HL-60/S4 treated with retinoic acid at 250 ng/mL for 4 days and 3 days (cell line): ENCODE results near the gene SLC5A2.

Source experiments
- in situ Hi-C: fragments of 300-500 bp; cut with MboI; formaldehyde crosslinking; loops from 2 replicates; pipeline ENCODE4 v1.7.0; 2022; ENCODE audit warnings: low sequenced_read_pairs

Gene SLC5A2

GRCh38 chr16:31458844-31459686, 23.9 kb upstream of the SLC5A2 start, which contains the start of gene ARMC5:
TSS of gene ARMC5 (plus strand) at chr16:31459501. CDS start at chr16:31459525, 24 bp downstream.
- in situ Hi-C loops: loop anchor here (10.0 kb wide), 2 partner anchors 384 to 416 kb away; partner anchors contain the start of genes ZNF267, ZNF646 and ZNF668

- in situ Hi-C loops: loop anchor here (10.0 kb wide), 2 partner anchors 385 to 415 kb away; partner anchors contain the start of genes ZNF267, ZNF646 and ZNF668
These were observed 23.0 kb upstream of the SLC5A2 start for GRCh38 chr16:31459687-31460581.

GRCh38 chr16:31460582-31461002, 22.3 kb upstream of the SLC5A2 start:
- in situ Hi-C loops: no loop called here

- in situ Hi-C loops: no loop called here
These were observed 21.6 kb upstream of the SLC5A2 start for GRCh38 chr16:31461201-31461920.

DNA sequence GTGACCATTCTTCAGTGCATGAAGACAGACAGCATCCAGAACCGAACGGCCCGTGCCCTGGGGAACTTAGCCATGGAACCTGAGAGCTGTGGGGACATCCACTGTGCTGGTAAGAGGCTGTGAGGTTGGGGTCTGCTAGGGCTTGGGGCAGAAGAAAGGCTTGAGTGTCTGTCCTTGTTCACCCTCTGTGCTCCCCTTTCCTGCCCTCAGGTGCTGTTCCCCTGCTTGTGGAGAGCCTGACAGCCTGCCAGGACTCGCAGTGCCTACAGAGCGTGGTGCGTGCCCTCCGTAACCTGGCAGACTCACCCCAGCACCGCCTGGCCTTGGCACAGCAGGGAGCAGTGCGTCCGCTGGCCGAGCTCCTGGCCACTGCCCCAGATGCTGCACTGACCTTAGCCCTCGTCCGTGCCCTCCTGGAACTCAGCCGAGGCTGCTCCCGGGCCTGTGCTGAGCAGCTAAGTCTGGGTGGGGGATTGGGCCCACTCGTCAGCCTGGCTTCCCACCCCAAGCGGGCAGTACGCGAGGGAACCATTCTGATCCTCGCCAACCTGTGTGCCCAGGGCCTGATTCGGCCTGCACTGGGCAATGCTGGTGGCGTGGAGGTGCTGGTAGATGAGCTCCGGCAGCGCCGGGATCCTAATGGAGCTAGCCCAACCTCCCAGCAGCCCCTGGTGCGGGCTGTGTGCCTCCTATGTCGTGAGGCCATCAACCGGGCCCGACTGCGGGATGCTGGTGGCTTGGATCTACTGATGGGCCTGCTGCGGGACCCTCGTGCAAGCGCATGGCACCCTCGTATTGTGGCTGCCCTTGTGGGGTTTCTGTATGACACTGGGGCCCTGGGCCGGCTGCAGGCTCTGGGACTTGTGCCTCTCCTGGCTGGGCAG, 20.8 kb upstream of the SLC5A2 start:
- in situ Hi-C loops: no loop called here

DNA sequence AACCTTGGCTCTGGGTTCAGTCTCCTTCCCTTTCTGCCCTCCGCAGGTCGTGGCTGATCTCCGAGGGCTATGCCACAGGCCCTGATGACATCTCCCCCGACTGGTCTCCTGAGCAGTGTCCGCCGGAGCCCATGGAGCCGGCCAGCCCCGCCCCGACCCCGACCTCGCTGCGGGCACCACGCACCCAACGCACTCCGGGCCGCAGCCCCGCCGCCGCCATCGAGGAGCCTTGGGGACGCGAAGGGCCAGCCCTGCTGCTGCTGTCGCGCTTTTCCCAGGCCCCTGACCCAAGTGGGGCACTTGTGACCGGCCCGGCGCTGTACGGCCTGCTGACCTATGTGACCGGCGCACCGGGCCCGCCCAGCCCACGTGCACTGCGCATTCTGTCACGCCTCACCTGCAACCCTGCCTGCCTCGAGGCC, 18.6 kb upstream of the SLC5A2 start:
- in situ Hi-C loops: no loop called here

DNA sequence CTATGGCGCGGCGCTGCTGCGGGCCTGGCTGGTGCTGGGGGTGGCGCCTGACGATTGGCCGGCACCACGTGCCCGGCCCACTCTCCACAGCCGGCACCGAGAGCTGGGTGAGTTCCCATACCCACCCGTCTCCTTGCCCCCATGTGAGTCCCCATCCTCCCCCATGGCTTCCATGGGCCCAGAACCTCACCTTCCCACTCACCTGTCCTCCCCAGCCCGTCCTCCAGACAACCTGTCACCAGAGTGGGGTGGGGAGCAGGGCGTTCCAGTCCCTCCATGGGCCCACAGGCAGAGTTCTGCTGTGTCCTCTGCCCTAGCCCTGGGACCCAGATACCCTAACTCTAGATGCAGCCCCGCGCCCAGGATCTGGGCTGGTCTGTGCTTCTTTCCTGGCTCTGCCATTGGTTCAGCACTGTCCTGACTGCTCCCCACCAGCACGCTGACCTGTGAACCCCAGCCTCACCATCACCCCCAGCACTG, 18.1 kb upstream of the SLC5A2 start:
- in situ Hi-C loops: no loop called here

- in situ Hi-C loops: no loop called here
These were observed 17.0 kb upstream of the SLC5A2 start for GRCh38 chr16:31465788-31466370.

GRCh38 chr16:31466381-31466841, 16.5 kb upstream of the SLC5A2 start:
- in situ Hi-C loops: no loop called here

GRCh38 chr16:31467151-31467773, 15.7 kb upstream of the SLC5A2 start:
- in situ Hi-C loops: no loop called here

- in situ Hi-C loops: no loop called here
These were observed 15.1 kb upstream of the SLC5A2 start for GRCh38 chr16:31467858-31468257.

DNA sequence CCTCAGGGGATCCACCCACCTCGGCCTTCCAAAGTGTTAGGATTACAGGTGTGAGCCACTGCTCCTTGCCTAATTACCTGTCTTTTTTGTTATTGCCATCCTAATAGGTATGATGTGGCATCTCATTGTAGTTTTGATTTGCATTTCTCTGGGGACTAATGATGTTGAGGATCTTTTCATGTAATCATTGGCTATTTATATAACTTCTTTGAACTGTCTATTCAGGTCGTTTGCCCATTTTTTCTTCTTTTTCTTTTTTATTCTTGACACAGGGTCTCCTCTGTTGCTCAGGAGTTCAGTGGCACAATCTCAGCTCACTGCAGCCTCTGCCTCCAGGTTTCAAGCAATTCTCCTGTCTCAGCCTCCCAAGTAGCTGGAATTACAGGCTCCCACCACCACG, 12.3 kb upstream of the SLC5A2 start:
- in situ Hi-C loops: no loop called here

DNA sequence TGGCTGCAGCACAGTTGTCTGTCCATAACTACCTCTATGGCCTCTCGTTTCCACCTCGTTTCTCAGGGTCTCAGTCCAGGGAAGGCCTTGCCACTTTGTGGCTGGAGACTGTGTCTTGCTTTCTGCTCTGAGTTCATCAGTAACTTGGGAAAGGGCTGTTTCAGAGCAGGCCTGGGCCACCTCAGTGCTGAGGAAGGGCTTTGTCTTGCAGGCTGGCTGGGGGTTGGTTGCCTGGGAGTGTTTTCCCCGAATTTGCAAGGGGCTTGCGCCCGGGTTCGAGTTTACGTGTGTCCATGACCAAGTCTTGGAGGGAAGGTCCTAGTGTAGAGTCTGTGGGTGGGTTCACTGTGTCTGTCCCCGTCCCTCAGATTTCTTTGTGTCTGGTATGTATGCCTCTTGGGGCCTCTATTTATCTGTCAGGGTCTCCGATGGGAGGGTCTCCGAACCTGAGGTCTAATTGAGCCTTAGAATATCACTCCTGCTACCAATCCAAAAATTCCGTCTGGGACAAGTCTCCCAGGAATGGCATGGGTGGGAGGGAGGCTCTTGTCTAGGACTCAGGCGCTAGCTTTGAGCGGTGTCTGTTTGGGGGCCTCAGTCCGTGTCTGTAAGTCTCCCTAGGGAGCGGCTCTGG, 11.6 kb upstream of the SLC5A2 start:
- in situ Hi-C loops: no loop called here

GRCh38 chr16:31471875-31472708, 10.8 kb upstream of the SLC5A2 start, which contains the start of gene TGFB1I1:
TSS of gene TGFB1I1 (plus strand) at chr16:31472152. CDS start at chr16:31472189, 37 bp downstream.
- in situ Hi-C loops: no loop called here

- in situ Hi-C loops: no loop called here
These were observed 10.2 kb upstream of the SLC5A2 start for GRCh38 chr16:31472709-31473203.

- in situ Hi-C loops: no loop called here
These were observed 9.5 kb upstream of the SLC5A2 start for GRCh38 chr16:31473264-31473984.
